CD4-positive, alpha-beta memory T cell (primary cell): ENCODE results near the gene VENTX. TPM values are rescaled to one million over a fixed set of nuclear protein-coding genes. Genes with fewer than 3 reads are reported as not detected.
"Not testable (repeated sequence)": the region's sequence is repeated elsewhere in the genome, so short reads cannot be mapped to it uniquely, and the experiment has no call there.

ENCODE experiments used
- CTCF ChIA-PET: fragments of 350-600 bp; sonication (Branson Sonifier 250); formaldehyde crosslinking; loops from one replicate; lab custom pipeline; 2021; ENCODE audit warnings: inconsistent platforms; ENCODE audit not compliant: partially characterized antibody; lab: Charles Lee
- POLR2A ChIA-PET: fragments of 350-600 bp; sonication (Branson Sonifier 250); formaldehyde crosslinking; loops from one replicate; lab custom pipeline; 2021; ENCODE audit not compliant: partially characterized antibody; lab: Charles Lee
- DNase-seq, 5 donors: peaks; one replicate each; pipeline versions ENCODE4 v3.0.0 to v3.0.0-alpha.2; 2020 to 2022; ENCODE audit warnings: mixed read lengths in 1 of 5
- H3K27ac ChIP-seq: one replicate; pipeline ENCODE4 v1.7.0; 2013; ENCODE audit warnings: low read depth, low read length
- H3K27me3 ChIP-seq: 2 replicates; pipeline ENCODE4 v1.7.0; 2013; ENCODE audit warnings: mild to moderate bottlenecking, low read length, moderate library complexity; ENCODE audit not compliant: insufficient read depth
- H3K36me3 ChIP-seq: 2 replicates; pipeline ENCODE4 v1.7.0; 2013; ENCODE audit warnings: mild to moderate bottlenecking, low read length, moderate library complexity; ENCODE audit not compliant: insufficient read depth
- H3K4me1 ChIP-seq: 2 replicates; pipeline ENCODE4 v1.7.0; 2013; ENCODE audit warnings: mild to moderate bottlenecking, low read length, moderate library complexity; ENCODE audit not compliant: insufficient read depth
- H3K4me3 ChIP-seq, 2 donors: one replicate each; pipeline ENCODE4 v1.7.0; 2013; ENCODE audit warnings: low read length in 2 of 2, mild to moderate bottlenecking in 1 of 2
- H3K9me3 ChIP-seq, 2 donors: one replicate each; pipeline ENCODE4 v1.7.0; 2013; ENCODE audit warnings: low read length in 2 of 2, control low read depth in 1 of 2; ENCODE audit not compliant: control insufficient read depth in 1 of 2
- H3K27ac Mint-ChIP-seq, 7 donors: one replicate each; pipeline ENCODE4 v1.8.0; 2020 to 2021; ENCODE audit warnings: mixed read lengths in 7 of 7, mild to moderate bottlenecking in 6 of 7, inconsistent platforms in 3 of 7, moderate library complexity in 3 of 7
- H3K27me3 Mint-ChIP-seq, 2 donors: one replicate each; pipeline ENCODE4 v1.8.0; 2020 to 2021; ENCODE audit warnings: mixed read lengths in 2 of 2
- H3K36me3 Mint-ChIP-seq, 2 donors: one replicate each; pipeline ENCODE4 v1.8.0; 2020 to 2021; ENCODE audit warnings: mixed read lengths in 2 of 2, inconsistent platforms in 1 of 2, mild to moderate bottlenecking in 1 of 2
- H3K4me1 Mint-ChIP-seq, 4 donors: one replicate each; pipeline ENCODE4 v1.8.0; 2020 to 2021; ENCODE audit warnings: mixed read lengths in 4 of 4, mild to moderate bottlenecking in 1 of 4
- H3K4me3 Mint-ChIP-seq, 8 donors: one replicate each; pipeline ENCODE4 v1.8.0; 2020 to 2021; ENCODE audit warnings: mixed read lengths in 8 of 8, mild to moderate bottlenecking in 7 of 8, moderate library complexity in 6 of 8, inconsistent platforms in 3 of 8
- H3K9me3 Mint-ChIP-seq, 8 donors: one replicate each; pipeline ENCODE4 v1.8.0; 2020 to 2021; ENCODE audit warnings: mixed read lengths in 8 of 8, mild to moderate bottlenecking in 5 of 8, inconsistent platforms in 3 of 8, moderate library complexity in 1 of 8
- intact Hi-C: fragments of 100-400 bp; cut with micrococcal nuclease; formaldehyde crosslinking; loops from one replicate; pipeline ENCODE4 v1.15.1; 2023
- polyA plus RNA-seq, 2 donors: library from polyadenylated mRNA; unstranded; fragments of 300-500 nt; fragmentation: Illumina TruSeq; gene quantifications; one replicate each; pipeline ENCODE4 v1.2.3, GENCODE V29; 2021
- total RNA-seq, 2 experiments: library from RNA; stranded (reverse); gene quantifications; one replicate each; pipeline ENCODE4 v1.2.3, GENCODE V29; 2021

The VENTX gene
- total and polyA plus RNA-seq, 4 experiments from 2014 or later: not detected

- Mint-ChIP-seq H3K36me3 (no peaks in the 10 kb centered on the region), H3K4me3 (peak overlapping the region in 7 of 8 donors; percentile 57 to 84 (median 71)), H3K9me3 (no peaks in the 10 kb centered on the region), H3K27me3 (peaks cover 38 to 52% of the 10 kb centered on the region in 2 donors), H3K4me1 (peaks cover 2 to 33% (median 22%) of the 10 kb centered on the region in 4 donors), H3K27ac (no peak overlapping the region)
- no peak for DNase-seq
- no peak overlapping the region for H3K4me3 ChIP-seq
- H3K4me1 ChIP-seq: peaks cover 14% of the 10 kb centered on the region
- ChIA-PET CTCF (no interaction called here), POLR2A (no interaction called here)
- no peak overlapping the region for H3K27ac ChIP-seq
- no peaks in the 10 kb centered on the region for H3K36me3 ChIP-seq
- peaks cover 4% of the 10 kb centered on the region for H3K27me3 ChIP-seq
- intact Hi-C loops: no loop called here
- no peaks in the 10 kb centered on the region for H3K9me3 ChIP-seq
These were observed 8.2 kb upstream of the VENTX start for GRCh38 chr10:133229265-133230043.

- Mint-ChIP-seq H3K4me1 (peaks cover 2 to 36% (median 22%) of the 10 kb centered on the region in 4 donors), H3K27me3 (peaks cover 38 to 55% of the 10 kb centered on the region in 2 donors), H3K9me3 (no peaks in the 10 kb centered on the region), H3K27ac (no peak within 1 kb of the TSS), H3K36me3 (no peaks in the 10 kb centered on the region), H3K4me3 (peak within 1 kb of the TSS in 7 of 8 donors; percentile 57 to 84 (median 71))
- H3K9me3 ChIP-seq: no peaks in the 10 kb centered on the region
- DNase-seq: no peak
- intact Hi-C loops: no loop called here
- peaks cover 14% of the 10 kb centered on the region for H3K4me1 ChIP-seq
- H3K27ac ChIP-seq: no peak within 1 kb of the TSS
- POLR2A ChIA-PET: no interaction called here
- CTCF ChIA-PET: no interaction called here
- H3K27me3 ChIP-seq: peaks cover 4% of the 10 kb centered on the region
- H3K36me3 ChIP-seq: no peaks in the 10 kb centered on the region
- no peak within 1 kb of the TSS for H3K4me3 ChIP-seq
These were observed 7.7 kb upstream of the VENTX start, which contains the start of gene UTF1 for GRCh38 chr10:133230044-133230361. TSS of gene UTF1 (plus strand) at chr10:133230217. CDS start at chr10:133230289, 72 bp downstream.

GRCh38 chr10:133230387-133231195 lies 7.1 kb upstream of the VENTX start:
- DNase-seq: no peak
- H3K27me3 Mint-ChIP-seq: peaks cover 38 to 55% of the 10 kb centered on the region in 2 donors
- no peak overlapping the region for H3K4me3 ChIP-seq

GRCh38 chr10:133231244-133231945 lies 6.3 kb upstream of the VENTX start:
- intact Hi-C loops: no loop called here
- CTCF ChIA-PET: interaction anchor here (0.9 kb wide), 1 partner anchor 76 kb away, joined by 3 read pairs; no protein-coding TSS in a partner anchor
- POLR2A ChIA-PET: no interaction called here
- no peak for DNase-seq
- Histone ChIP-seq H3K4me1 (peaks cover 7% of the 10 kb centered on the region), H3K27ac (no peak overlapping the region), H3K27me3 (peaks cover 4% of the 10 kb centered on the region), H3K36me3 (no peaks in the 10 kb centered on the region), H3K4me3 (no peak overlapping the region), H3K9me3 (no peaks in the 10 kb centered on the region)
- Mint-ChIP-seq H3K4me1 (peaks cover 2 to 33% (median 13%) of the 10 kb centered on the region in 4 donors), H3K27ac (no peak overlapping the region), H3K36me3 (no peaks in the 10 kb centered on the region), H3K27me3 (peaks cover 36 to 50% of the 10 kb centered on the region in 2 donors), H3K9me3 (no peaks in the 10 kb centered on the region), H3K4me3 (peak overlapping the region in 3 of 8 donors; percentile 52 to 67 (median 61))

More at GRCh38 chr10:133230387-133231195, 7.1 kb upstream of the VENTX start:
- intact Hi-C loops: no loop called here
- peaks cover 10% of the 10 kb centered on the region for H3K4me1 ChIP-seq
- Mint-ChIP-seq H3K4me1 (peaks cover 2 to 36% (median 20%) of the 10 kb centered on the region in 4 donors), H3K27ac (no peak overlapping the region), H3K9me3 (no peaks in the 10 kb centered on the region), H3K4me3 (peak overlapping the region in 1 of 8 donors; percentile 54), H3K36me3 (no peaks in the 10 kb centered on the region)
- peaks cover 4% of the 10 kb centered on the region for H3K27me3 ChIP-seq
- H3K27ac ChIP-seq: no peak overlapping the region
- no peaks in the 10 kb centered on the region for H3K9me3 ChIP-seq
- ChIA-PET POLR2A (no interaction called here), CTCF (no interaction called here)
- no peaks in the 10 kb centered on the region for H3K36me3 ChIP-seq

- peaks cover 29 to 43% of the 10 kb centered on the region in 2 donors for H3K27me3 Mint-ChIP-seq
- H3K4me3 ChIP-seq: no peak overlapping the region
- intact Hi-C loops: no loop called here
These were observed 5.6 kb upstream of the VENTX start for GRCh38 chr10:133231946-133232574.

GRCh38 chr10:133234796-133235195 lies 2.9 kb upstream of the VENTX start:
- H3K9me3 Mint-ChIP-seq, H3K9me3 ChIP-seq, H3K27ac Mint-ChIP-seq, POLR2A ChIA-PET, H3K36me3 ChIP-seq, CTCF ChIA-PET, H3K36me3 Mint-ChIP-seq, H3K27ac ChIP-seq, intact Hi-C loops, DNase-seq: not testable (repeated sequence)
- Histone ChIP-seq H3K4me3 (peak overlapping the region in 1 of 2 donors; percentile 24), H3K27me3 (peaks cover 22% of the 10 kb centered on the region), H3K4me1 (peaks cover 14% of the 10 kb centered on the region)
- H3K4me3 Mint-ChIP-seq: peak overlapping the region; percentile 35 to 85 (median 64)
- H3K27me3 Mint-ChIP-seq: peaks cover 31 to 35% of the 10 kb centered on the region in 2 donors
- H3K4me1 Mint-ChIP-seq: peaks cover 0 to 29% (median 5%) of the 10 kb centered on the region in 4 donors

More at GRCh38 chr10:133231946-133232574, 5.6 kb upstream of the VENTX start:
- Mint-ChIP-seq H3K27ac (no peak overlapping the region), H3K36me3 (no peaks in the 10 kb centered on the region), H3K4me1 (peaks cover 2 to 30% (median 9%) of the 10 kb centered on the region in 4 donors), H3K9me3 (no peaks in the 10 kb centered on the region), H3K4me3 (peak overlapping the region in 4 of 8 donors; percentile 16 to 43 (median 26))
- peaks cover 9% of the 10 kb centered on the region for H3K4me1 ChIP-seq
- DNase-seq: no peak
- CTCF ChIA-PET: interaction anchor here (0.9 kb wide), 1 partner anchor 76 kb away, joined by 3 read pairs; no protein-coding TSS in a partner anchor
- no peaks in the 10 kb centered on the region for H3K36me3 ChIP-seq
- H3K9me3 ChIP-seq: no peaks in the 10 kb centered on the region
- H3K27ac ChIP-seq: no peak overlapping the region
- peaks cover 4% of the 10 kb centered on the region for H3K27me3 ChIP-seq
- POLR2A ChIA-PET: no interaction called here
